Embryonic facial prominence (tissue), 1 donor: ENCODE measurements around the gene RSPH6A.
"Not testable (repeated sequence)": the region's sequence is repeated elsewhere in the genome, so short reads cannot be mapped to it uniquely, and the experiment has no call there.

Experiments
- DNase-seq: peaks from one replicate; pipeline ENCODE4 v3.0.0-alpha.2; 2016; ENCODE audit errors: extremely low spot score

Gene RSPH6A

GRCh38 chr19:45804140-45804958, 10.8 kb downstream of the RSPH6A start:
- no peak for DNase-seq

DNA sequence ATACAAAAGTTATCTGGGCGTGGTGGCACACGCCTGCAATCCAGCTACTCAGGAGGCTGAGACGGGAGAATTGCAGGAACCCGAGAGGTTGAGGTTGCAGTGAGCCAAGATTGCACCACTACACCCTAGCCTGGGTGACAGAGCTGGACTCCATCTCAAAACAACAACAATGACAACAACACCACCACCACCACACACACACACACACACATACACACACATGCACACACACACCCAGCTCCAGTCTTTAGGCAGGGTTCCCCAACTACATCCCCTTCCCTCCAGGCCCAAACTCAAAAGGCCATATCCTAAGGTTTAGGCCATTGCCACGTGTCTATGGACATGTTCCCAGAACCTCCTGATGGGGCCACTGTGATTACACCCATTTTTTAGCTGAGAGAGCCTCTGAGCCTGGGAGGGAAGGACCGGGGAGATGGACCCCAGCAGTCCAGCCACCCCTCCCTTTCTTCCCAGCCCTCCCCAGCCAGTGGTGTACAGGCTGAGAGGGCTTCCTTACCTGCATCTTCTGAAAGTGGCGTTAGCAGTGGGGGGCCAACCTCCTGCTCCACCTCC, 13.4 kb downstream of the RSPH6A start:
- no peak for DNase-seq

DNA sequence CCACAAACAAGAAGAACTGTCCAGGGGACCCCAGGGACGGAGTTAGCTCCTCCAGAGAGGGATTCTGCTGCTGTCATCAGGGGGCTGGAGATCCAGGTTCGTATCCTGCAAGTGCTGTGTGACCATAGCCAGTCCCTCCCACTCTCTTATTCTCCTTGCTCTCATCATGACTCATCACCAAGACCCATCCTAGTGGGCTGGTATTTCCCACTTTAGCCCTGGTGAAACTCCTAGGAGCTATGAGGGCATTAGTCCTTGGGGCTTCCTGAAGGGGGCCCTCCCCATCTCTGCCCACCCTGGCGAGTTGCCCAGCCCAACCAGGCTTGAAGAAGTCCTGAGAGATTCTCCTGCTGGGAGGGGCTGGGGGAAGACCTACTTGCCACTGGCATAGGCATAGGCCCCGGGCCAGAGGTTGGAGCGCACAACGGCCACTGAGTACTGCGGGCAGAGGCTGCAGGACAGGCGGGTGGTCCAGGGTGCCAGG, 15.0 kb downstream of the RSPH6A start:
- no peak for DNase-seq

DNA sequence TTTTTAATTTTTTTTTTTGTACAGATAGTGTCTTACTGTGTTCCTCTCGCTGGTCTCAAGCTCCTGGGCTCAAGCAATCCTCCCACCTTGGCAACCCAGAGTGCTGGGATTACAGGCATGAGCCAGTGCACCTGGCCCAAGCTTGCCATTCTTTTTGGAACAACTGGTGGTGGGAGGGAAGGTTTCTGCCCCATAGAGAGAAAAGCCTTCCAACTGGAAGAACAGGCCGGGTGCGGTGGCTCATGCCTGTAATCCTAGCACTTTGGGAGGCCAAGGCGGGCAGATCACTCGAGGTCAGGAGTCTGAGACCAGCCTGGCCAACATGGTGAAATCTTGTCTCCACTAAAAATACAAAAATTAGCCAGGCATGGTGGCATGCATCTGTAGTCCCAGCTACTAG, 15.6 kb downstream of the RSPH6A start:
- not testable (repeated sequence) for DNase-seq

GRCh38 chr19:45798995-45799517, 16.1 kb downstream of the RSPH6A start:
- DNase-seq: peak; percentile 37

DNA sequence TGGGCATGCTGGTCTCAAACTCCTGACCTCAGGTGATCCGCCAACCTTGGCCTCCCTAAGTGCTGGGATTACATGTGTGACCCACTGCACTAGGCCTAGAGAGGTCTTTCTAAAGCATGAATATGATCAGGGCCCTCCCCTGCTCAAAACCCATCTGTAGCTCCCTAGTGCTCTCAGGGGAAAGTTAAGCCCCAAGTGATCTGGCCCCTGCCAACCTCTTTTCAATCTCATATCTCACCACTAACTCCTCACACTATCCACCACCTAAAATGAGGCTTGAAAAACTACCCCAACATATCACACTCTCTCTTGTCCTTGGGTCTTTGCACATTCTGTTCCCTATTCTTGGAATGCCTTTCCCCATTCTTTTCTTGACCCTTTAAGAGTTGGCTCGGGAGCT, 20.5 kb downstream of the RSPH6A start:
- DNase-seq: no peak

GRCh38 chr19:45793876-45794275, 21.2 kb downstream of the RSPH6A start:
- no peak for DNase-seq

GRCh38 chr19:45793178-45793564, 21.9 kb downstream of the RSPH6A start:
- no peak for DNase-seq

GRCh38 chr19:45792470-45793177, 22.5 kb downstream of the RSPH6A start, which contains the start of gene DMWD:
Gene DMWD, minus strand, starts transcription at chr19:45792845. Its CDS starts 89 bp downstream, at chr19:45792756.
- DNase-seq: peak; percentile 97

DNA sequence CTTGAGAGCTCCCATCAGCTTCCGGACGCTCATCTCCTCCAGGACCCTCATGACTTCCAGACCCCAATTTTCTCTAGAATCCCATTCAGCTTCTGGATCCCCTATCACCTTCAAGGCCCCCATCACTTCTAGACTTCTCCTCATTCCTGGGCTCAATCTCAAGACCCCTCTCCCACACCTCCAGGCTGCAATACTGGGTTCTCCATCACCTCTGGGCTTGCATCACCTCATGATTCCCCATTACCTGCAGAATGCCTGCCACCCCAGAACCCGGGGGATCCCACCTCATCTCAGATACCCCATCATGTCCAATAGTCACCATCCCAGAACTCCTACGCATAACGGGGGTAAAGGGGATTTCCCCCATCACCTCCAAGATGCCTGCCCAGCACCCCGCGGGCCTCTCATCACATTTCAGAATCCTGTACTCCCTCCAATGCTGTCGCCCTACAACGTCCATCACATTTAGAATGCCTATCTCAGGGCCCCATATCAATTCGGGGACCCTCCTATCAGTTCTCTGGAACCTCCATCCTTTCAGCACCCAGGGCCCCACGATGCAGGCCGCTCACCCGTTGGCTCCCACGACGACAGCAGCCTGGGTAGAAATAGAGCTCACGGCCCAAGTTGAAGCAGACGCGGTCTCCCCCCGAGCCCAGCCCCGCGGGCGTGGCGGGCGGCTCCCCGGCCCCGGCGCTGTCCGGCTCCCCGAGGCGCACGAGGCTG, 23.2 kb downstream of the RSPH6A start:
- no peak for DNase-seq

DNA sequence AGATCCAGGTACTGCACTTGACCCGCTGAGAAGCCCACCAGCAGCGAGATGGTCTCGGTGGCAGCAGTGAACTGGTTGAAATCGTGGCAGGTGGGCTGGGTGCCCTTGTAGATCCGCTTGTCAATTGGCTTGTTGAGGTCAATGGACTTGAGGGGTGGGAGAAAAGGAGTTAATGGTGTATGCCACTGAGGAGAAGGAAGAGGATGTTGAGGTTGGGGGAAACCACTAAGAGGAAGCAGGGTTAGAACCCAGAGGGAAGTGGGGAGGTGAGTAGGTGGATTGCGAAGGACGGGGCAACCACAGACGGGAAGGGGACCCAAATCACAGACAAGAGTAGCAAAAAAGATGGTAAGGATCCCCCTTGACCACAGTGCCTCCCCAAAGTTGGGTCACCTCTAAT, 24.2 kb downstream of the RSPH6A start:
- no peak for DNase-seq

GRCh38 chr19:45789035-45789786, 25.9 kb downstream of the RSPH6A start:
- no peak for DNase-seq

DNA sequence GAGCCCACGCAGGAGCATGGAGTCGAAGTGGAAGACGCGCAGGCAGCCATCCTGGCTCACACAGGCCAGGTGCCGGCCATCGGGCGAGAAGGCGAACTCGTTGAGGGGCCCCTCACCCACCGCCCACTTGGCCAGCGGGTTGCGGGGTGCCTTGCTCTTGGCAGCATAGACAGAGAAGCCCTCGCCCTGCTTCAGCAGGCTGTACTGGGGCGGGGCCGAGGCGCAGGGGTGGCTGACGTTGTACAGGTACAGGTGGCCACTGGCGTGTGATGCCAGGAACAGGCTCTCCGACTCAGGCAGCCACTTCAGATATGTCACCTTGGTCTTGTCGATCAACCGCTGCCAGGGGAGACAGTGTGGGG, 28.6 kb downstream of the RSPH6A start:
- DNase-seq: no peak

DNA sequence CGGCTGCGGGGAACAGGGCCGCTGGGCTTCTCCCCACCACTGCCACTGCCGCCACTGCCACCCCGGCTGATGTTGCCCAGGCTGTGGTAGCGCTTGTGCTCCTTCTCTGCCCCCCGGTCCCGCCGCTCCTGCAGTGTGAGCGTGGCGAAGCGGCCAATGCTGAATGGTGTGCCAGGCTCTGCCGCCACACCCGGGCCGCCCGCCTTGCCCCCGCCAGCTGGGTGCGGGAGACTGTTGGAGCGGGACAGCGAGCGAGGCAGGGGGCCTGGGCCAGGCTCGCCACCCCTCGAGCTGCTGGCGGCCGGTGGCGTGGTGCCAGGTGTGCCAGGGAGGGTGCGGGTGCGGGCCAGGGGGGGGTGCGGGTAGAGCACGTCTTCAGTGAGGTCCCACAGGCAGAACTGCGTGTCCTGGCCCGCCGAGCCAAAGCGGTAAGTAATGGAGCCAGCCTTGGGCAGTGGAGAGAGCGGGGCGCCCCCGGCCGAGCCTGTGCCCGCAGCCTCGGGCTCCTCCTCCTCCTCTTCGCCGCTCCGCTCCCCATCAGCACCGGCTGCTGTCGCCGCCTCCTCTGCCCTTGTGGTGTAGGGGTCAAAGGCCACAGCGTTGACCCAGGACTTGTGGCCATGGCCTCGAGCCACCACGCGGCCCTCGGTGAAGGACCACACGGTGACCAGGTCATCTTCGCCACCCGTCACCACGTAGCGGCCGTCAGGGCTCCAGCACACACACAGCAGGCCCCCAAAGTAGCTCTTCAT, 29.2 kb downstream of the RSPH6A start:
- no peak for DNase-seq

GRCh38 chr19:45785097-45785496, 30.0 kb downstream of the RSPH6A start:
- DNase-seq: no peak

DNA sequence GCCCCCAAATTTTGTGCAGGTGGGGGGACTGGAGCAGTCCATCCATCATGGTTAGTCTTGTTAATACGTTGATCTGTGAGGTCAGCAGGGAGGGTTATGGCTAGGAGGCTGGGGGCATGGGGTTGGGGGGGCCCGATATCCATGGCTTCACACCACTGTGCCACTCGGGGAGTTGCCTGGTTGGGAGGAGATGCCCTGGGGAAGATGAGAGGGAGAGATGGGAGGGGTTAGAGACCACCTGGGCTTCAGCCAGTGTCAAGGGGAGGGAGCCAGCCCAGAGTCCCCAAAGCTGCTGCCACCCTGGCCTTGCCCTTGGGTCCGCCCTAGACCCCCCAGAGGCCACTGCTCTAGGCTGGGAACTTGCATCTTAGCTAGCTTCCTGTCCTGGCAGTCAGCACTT, 31.0 kb downstream of the RSPH6A start:
- DNase-seq: no peak

- DNase-seq: no peak
Measured at GRCh38 chr19:45782820-45783785, 32.0 kb downstream of the RSPH6A start.

- DNase-seq: no peak
Measured at GRCh38 chr19:45782162-45782691, 32.9 kb downstream of the RSPH6A start, which contains the start of gene DMPK. Gene DMPK, minus strand, starts transcription at chr19:45782490. Its CDS starts 138 bp downstream, at chr19:45782352.
